K562 (cell line): ENCODE data around the gene MEF2D. TPM values are rescaled to one million over a fixed set of nuclear protein-coding genes. Genes with fewer than 3 reads are reported as not detected.

ENCODE experiments used
- ARNT ChIP-seq, 2 experiments: fragments of 450-650 bp; IDR thresholded peaks; 2 replicates each; pipeline ENCODE4 v1.6.1; 2016; ENCODE audit warnings: mild to moderate bottlenecking in 1 of 2
- ATF7 ChIP-seq: fragments of 450-650 bp; IDR thresholded peaks from 2 replicates; pipeline ENCODE4 v1.7.1; 2014; ENCODE audit warnings: mild to moderate bottlenecking, moderate library complexity
- CHD2 ChIP-seq: IDR thresholded peaks from 2 replicates; pipeline ENCODE4 v1.6.1; 2011; ENCODE audit warnings: low read depth, low read length
- CREBBP ChIP-seq: IDR thresholded peaks from one replicate; pipeline ENCODE4 v1.6.1; 2012; ENCODE audit warnings: low read depth, mild to moderate bottlenecking, control low read depth, inconsistent platforms, low read length
- IFI16 ChIP-seq: fragments of 250-450 bp; sonication (Bioruptor Pico); IDR thresholded peaks from 2 replicates; pipeline ENCODE4 v2.1.2; 2022; ENCODE audit warnings: mild to moderate bottlenecking, inconsistent platforms
- TSC22D4 ChIP-seq: fragments of 450-650 bp; IDR thresholded peaks from 2 replicates; pipeline ENCODE4 v1.6.1; 2016; ENCODE audit warnings: missing genetic modification characterization, missing biosample characterization, control low read depth
- ZNF311 ChIP-seq: fragments of 250-450 bp; sonication (Bioruptor Pico); IDR thresholded peaks from 2 replicates; pipeline ENCODE4 v1.4.0; 2020; ENCODE audit warnings: mild to moderate bottlenecking, moderate library complexity
- polyA plus RNA-seq, 8 experiments: library from polyadenylated mRNA; depleted of rRNA in 4 of 8; stranded (reverse) in 5 of 8; unstranded in 3 of 8; fragments of >200 nt; fragmentation: Nextera tagmentation in 2 of 8; fragmentation: Illumina TruSeq in 1 of 8; extraction: Ambion mirVana in 2 of 8; extraction: Trizol in 1 of 8; gene quantifications; 2 replicates each; pipeline versions ENCODE4 v1.2.1 to v1.2.3, GENCODE V29; 2011 to 2014; ENCODE audit warnings: inconsistent platforms in 1 of 8, missing spikeins in 1 of 8
- total RNA-seq, 7 experiments: library from RNA; depleted of rRNA in 6 of 7; stranded (reverse); fragments of >200 nt in 6 of 7; fragmentation: Illumina TruSeq in 2 of 7; extraction: Trizol in 2 of 7; gene quantifications; 2 replicates each; pipeline versions ENCODE4 v1.2.1 to v1.2.3, GENCODE V29; 2011 to 2021; ENCODE audit warnings: low replicate concordance in 1 of 7
- TF ChIP-seq, protein P1 (sequence below), 3 experiments: IDR thresholded peaks in 2 of 3; conservative IDR thresholded peaks in 1 of 3; 2 replicates each; pipeline ENCODE4 v1.5.1; 2011 to 2012; ENCODE audit warnings: low read length in 3 of 3, mild to moderate bottlenecking in 3 of 3, control low read depth in 2 of 3, improper control_type of control experiment in 1 of 3, inconsistent platforms in 1 of 3, low read depth in 1 of 3, mixed read lengths in 1 of 3, moderate library complexity in 1 of 3; ENCODE audit not compliant: insufficient read depth in 2 of 3
- TF ChIP-seq, protein P2 (sequence below): sonication (generic); formaldehyde crosslinking; IDR thresholded peaks from 2 replicates; pipeline ENCODE4 v1.8.0; 2023; ENCODE audit warnings: missing genetic modification reagents, mild to moderate bottlenecking, borderline replicate concordance
- TF ChIP-seq, protein P3 (sequence below), 2 experiments: fragments of 450-650 bp; IDR thresholded peaks; 2 replicates each; pipeline ENCODE4 v1.6.1; 2018; ENCODE audit warnings: mild to moderate bottlenecking in 2 of 2, low read depth in 1 of 2; ENCODE audit not compliant: partially characterized antibody in 2 of 2
- TF ChIP-seq, protein P4 (sequence below): fragments of 450-650 bp; IDR thresholded peaks from 2 replicates; pipeline ENCODE4 v1.7.1; 2018; ENCODE audit warnings: mild to moderate bottlenecking, low read depth; ENCODE audit not compliant: partially characterized antibody

MEF2D gene
- total and polyA plus RNA-seq, 9 of the 15 experiments (the other 6 are each of a cell fraction or from before 2014, with no cell fraction given), result 0.10 to 19.5 (median 2.6) TPM

DNA sequence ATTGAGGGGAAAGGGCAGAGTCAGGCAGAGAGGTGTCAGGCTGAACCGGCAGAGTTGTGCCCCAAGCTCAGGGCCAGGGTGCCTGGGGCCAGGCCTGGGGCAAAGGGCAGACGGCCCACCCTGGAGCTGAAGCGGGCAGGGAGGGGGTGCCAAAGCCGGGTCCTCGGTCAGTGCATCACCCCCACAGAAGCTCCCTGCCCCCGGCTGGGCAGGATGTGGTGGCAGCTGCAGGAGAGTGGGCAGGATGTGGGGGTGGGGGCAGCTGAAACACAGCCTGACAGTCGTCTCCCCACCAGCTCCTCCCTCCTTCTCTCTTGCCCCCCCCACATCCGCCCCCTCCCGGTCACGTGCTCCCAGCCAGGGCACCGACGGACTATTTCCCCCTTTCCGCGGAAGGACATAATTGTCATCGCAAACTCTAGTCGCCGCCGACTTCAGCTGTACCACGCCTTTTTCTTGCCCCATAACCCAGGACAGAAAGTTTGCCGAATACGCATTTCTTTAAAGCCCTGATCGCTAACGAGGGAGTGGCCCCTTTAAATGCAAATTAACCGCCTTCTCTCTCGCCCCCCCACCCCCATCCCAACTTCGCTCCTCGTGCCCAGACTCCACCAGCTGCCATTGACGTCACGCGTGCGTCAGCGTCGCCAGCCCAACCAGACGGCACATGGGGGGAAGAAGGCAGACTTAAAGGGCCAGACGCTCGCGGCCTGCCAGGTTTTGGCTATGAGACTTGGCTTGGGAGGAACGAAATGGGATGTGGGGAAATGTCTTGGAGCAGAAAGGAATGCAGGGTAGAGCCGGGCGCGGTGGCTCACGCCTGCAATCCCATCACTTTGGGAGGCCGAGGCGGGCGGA lies 4.5 kb upstream of the MEF2D start (continued):
- TF ChIP-seq, protein P1, sequence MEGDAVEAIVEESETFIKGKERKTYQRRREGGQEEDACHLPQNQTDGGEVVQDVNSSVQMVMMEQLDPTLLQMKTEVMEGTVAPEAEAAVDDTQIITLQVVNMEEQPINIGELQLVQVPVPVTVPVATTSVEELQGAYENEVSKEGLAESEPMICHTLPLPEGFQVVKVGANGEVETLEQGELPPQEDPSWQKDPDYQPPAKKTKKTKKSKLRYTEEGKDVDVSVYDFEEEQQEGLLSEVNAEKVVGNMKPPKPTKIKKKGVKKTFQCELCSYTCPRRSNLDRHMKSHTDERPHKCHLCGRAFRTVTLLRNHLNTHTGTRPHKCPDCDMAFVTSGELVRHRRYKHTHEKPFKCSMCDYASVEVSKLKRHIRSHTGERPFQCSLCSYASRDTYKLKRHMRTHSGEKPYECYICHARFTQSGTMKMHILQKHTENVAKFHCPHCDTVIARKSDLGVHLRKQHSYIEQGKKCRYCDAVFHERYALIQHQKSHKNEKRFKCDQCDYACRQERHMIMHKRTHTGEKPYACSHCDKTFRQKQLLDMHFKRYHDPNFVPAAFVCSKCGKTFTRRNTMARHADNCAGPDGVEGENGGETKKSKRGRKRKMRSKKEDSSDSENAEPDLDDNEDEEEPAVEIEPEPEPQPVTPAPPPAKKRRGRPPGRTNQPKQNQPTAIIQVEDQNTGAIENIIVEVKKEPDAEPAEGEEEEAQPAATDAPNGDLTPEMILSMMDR (IDR thresholded peaks at IDR 0.05 in 2 of 3, conservative IDR thresholded peaks at IDR 0.05 in 1 of 3; ENCODE audit: insufficient read depth in 2 of 3, low read depth in 1 of 3, low read length in 3 of 3), result peak in 1 of 3 experiments; percentile 19; a peak in 1 of 6 replicates
- TF ChIP-seq TSC22D4 (tag) (no peak), IFI16 (no peak), ATF7 (peak; percentile 94), CHD2 (peak; percentile 73), ARNT (IDR thresholded peaks at IDR 0.05) (no peak; a peak in 1 of 4 replicates), ZNF311 (CRISPR knock-in tag) (peak; percentile 77), CREBBP (no peak)
- TF ChIP-seq, protein P2, sequence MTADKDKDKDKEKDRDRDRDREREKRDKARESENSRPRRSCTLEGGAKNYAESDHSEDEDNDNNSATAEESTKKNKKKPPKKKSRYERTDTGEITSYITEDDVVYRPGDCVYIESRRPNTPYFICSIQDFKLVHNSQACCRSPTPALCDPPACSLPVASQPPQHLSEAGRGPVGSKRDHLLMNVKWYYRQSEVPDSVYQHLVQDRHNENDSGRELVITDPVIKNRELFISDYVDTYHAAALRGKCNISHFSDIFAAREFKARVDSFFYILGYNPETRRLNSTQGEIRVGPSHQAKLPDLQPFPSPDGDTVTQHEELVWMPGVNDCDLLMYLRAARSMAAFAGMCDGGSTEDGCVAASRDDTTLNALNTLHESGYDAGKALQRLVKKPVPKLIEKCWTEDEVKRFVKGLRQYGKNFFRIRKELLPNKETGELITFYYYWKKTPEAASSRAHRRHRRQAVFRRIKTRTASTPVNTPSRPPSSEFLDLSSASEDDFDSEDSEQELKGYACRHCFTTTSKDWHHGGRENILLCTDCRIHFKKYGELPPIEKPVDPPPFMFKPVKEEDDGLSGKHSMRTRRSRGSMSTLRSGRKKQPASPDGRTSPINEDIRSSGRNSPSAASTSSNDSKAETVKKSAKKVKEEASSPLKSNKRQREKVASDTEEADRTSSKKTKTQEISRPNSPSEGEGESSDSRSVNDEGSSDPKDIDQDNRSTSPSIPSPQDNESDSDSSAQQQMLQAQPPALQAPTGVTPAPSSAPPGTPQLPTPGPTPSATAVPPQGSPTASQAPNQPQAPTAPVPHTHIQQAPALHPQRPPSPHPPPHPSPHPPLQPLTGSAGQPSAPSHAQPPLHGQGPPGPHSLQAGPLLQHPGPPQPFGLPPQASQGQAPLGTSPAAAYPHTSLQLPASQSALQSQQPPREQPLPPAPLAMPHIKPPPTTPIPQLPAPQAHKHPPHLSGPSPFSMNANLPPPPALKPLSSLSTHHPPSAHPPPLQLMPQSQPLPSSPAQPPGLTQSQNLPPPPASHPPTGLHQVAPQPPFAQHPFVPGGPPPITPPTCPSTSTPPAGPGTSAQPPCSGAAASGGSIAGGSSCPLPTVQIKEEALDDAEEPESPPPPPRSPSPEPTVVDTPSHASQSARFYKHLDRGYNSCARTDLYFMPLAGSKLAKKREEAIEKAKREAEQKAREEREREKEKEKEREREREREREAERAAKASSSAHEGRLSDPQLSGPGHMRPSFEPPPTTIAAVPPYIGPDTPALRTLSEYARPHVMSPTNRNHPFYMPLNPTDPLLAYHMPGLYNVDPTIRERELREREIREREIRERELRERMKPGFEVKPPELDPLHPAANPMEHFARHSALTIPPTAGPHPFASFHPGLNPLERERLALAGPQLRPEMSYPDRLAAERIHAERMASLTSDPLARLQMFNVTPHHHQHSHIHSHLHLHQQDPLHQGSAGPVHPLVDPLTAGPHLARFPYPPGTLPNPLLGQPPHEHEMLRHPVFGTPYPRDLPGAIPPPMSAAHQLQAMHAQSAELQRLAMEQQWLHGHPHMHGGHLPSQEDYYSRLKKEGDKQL (CRISPR knock-in tag), result no peak
- TF ChIP-seq, protein P3, sequence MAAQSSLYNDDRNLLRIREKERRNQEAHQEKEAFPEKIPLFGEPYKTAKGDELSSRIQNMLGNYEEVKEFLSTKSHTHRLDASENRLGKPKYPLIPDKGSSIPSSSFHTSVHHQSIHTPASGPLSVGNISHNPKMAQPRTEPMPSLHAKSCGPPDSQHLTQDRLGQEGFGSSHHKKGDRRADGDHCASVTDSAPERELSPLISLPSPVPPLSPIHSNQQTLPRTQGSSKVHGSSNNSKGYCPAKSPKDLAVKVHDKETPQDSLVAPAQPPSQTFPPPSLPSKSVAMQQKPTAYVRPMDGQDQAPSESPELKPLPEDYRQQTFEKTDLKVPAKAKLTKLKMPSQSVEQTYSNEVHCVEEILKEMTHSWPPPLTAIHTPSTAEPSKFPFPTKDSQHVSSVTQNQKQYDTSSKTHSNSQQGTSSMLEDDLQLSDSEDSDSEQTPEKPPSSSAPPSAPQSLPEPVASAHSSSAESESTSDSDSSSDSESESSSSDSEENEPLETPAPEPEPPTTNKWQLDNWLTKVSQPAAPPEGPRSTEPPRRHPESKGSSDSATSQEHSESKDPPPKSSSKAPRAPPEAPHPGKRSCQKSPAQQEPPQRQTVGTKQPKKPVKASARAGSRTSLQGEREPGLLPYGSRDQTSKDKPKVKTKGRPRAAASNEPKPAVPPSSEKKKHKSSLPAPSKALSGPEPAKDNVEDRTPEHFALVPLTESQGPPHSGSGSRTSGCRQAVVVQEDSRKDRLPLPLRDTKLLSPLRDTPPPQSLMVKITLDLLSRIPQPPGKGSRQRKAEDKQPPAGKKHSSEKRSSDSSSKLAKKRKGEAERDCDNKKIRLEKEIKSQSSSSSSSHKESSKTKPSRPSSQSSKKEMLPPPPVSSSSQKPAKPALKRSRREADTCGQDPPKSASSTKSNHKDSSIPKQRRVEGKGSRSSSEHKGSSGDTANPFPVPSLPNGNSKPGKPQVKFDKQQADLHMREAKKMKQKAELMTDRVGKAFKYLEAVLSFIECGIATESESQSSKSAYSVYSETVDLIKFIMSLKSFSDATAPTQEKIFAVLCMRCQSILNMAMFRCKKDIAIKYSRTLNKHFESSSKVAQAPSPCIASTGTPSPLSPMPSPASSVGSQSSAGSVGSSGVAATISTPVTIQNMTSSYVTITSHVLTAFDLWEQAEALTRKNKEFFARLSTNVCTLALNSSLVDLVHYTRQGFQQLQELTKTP (IDR thresholded peaks at IDR 0.05; ENCODE audit: low read depth in 1 of 2, partially characterized antibody in 2 of 2), result peak in 1 of 2 experiments; percentile 84
- TF ChIP-seq, protein P4, sequence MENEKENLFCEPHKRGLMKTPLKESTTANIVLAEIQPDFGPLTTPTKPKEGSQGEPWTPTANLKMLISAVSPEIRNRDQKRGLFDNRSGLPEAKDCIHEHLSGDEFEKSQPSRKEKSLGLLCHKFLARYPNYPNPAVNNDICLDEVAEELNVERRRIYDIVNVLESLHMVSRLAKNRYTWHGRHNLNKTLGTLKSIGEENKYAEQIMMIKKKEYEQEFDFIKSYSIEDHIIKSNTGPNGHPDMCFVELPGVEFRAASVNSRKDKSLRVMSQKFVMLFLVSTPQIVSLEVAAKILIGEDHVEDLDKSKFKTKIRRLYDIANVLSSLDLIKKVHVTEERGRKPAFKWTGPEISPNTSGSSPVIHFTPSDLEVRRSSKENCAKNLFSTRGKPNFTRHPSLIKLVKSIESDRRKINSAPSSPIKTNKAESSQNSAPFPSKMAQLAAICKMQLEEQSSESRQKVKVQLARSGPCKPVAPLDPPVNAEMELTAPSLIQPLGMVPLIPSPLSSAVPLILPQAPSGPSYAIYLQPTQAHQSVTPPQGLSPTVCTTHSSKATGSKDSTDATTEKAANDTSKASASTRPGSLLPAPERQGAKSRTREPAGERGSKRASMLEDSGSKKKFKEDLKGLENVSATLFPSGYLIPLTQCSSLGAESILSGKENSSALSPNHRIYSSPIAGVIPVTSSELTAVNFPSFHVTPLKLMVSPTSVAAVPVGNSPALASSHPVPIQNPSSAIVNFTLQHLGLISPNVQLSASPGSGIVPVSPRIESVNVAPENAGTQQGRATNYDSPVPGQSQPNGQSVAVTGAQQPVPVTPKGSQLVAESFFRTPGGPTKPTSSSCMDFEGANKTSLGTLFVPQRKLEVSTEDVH, result peak; percentile 69
